GM12878 (cell line): ENCODE results near the gene BLNK. TPM values are rescaled to one million over a fixed set of nuclear protein-coding genes. Genes with fewer than 3 reads are reported as not detected.

Experiments
- ATAC-seq: fragments of 200-7000 bp; cut with Tn5 transposase; 3 replicates; pipeline ENCODE4 v1.9.1; 2020; ENCODE audit warnings: mild to moderate bottlenecking, moderate library complexity
- BruUV-seq: library from RNA; stranded (reverse); fragments of 400-500 nt; replicated peaks from 2 replicates; lab custom pipeline; 2021; lab: Mats Ljungman, UMichigan
- CTCF ChIA-PET: fragments of 300-600 bp; sonication (Branson Sonifier 250); formaldehyde crosslinking; extraction: SDS; loops from one replicate; lab custom pipeline; 2021; ENCODE audit warnings: inconsistent platforms; lab: Yijun Ruan, JAX
- POLR2A ChIA-PET: fragments of 350-600 bp; formaldehyde crosslinking; extraction: SDS; loops from one replicate; lab custom pipeline; 2021; ENCODE audit warnings: inconsistent platforms; lab: Charles Lee
- RAD21 ChIA-PET: fragments of 300-600 bp; sonication (Branson Sonifier 250); formaldehyde crosslinking; loops from one replicate; lab custom pipeline; 2023; ENCODE audit warnings: antibody characterized with exemption; ENCODE audit not compliant: unreplicated experiment; lab: Charles Lee
- SMC1A ChIA-PET: fragments of 300-600 bp; sonication (Branson Sonifier 250); formaldehyde crosslinking; loops from one replicate; lab custom pipeline; 2023; ENCODE audit not compliant: unreplicated experiment, uncharacterized antibody; lab: Charles Lee
- DNase-seq: peaks from one replicate; pipeline ENCODE4 v3.0.0-alpha.2; 2011; ENCODE audit warnings: low read depth, low spot score
- FAIRE-seq: peaks from 3 replicates; lab custom pipeline; 2011; peaks lifted over from hg19 to GRCh38; lab: Jason Lieb, UNC
- H2AFZ ChIP-seq: 2 replicates; pipeline ENCODE4 v1.6.0; 2011; ENCODE audit warnings: low read depth, low read length, control low read depth; ENCODE audit not compliant: control insufficient read depth
- H3K27ac ChIP-seq: 2 replicates; pipeline ENCODE4 v1.5.1; 2011; ENCODE audit warnings: control low read depth; ENCODE audit not compliant: control insufficient read depth, insufficient read depth
- H3K27me3 ChIP-seq, 2 experiments: replicated peaks in 1 of 2; 2 replicates each; pipeline versions ENCODE4 v1.6.0 to v1.6.1; 2011; ENCODE audit warnings: low read length in 1 of 2; ENCODE audit not compliant: control insufficient read depth in 2 of 2, insufficient read depth in 2 of 2
- H3K36me3 ChIP-seq, 2 experiments: 2 replicates each; pipeline ENCODE4 v1.5.1; 2011; ENCODE audit warnings: low read length in 1 of 2; ENCODE audit not compliant: control insufficient read depth in 2 of 2, insufficient read depth in 2 of 2
- H3K4me1 ChIP-seq: 2 replicates; pipeline ENCODE4 v1.6.1; 2011; ENCODE audit warnings: mild to moderate bottlenecking, low read length, moderate library complexity, mixed read lengths; ENCODE audit not compliant: control insufficient read depth, insufficient read depth
- H3K4me2 ChIP-seq: 2 replicates; pipeline ENCODE4 v1.6.0; 2011; ENCODE audit warnings: control low read depth; ENCODE audit not compliant: control insufficient read depth, insufficient read depth
- H3K4me3 ChIP-seq: fragments of 200-600 bp; sonication (generic); 2 replicates; pipeline ENCODE4 v1.5.1; 2016
- H3K79me2 ChIP-seq: 2 replicates; pipeline ENCODE4 v1.6.0; 2011; ENCODE audit warnings: low read length; ENCODE audit not compliant: control insufficient read depth, insufficient read depth
- H3K9ac ChIP-seq: 2 replicates; pipeline ENCODE4 v1.8.0; 2011; ENCODE audit warnings: low read length, control low read depth, mixed read lengths; ENCODE audit not compliant: control insufficient read depth, insufficient read depth
- H3K9me3 ChIP-seq: replicated peaks from 3 replicates; pipeline ENCODE4 v1.5.1; 2011; ENCODE audit warnings: mild to moderate bottlenecking, low read length; ENCODE audit not compliant: control insufficient read depth, insufficient read depth
- H4K20me1 ChIP-seq: 2 replicates; pipeline ENCODE4 v1.6.0; 2011; ENCODE audit not compliant: control insufficient read depth, insufficient read depth
- BMI1 ChIP-seq: fragments of 450-650 bp; IDR thresholded peaks from 2 replicates; pipeline ENCODE4 v1.6.1; 2016; ENCODE audit warnings: mild to moderate bottlenecking, moderate library complexity, borderline replicate concordance
- MXI1 ChIP-seq: fragments of 150-350 bp; IDR thresholded peaks from 2 replicates; pipeline ENCODE4 v1.6.1; 2011; ENCODE audit warnings: low read depth, mild to moderate bottlenecking, inconsistent platforms, low read length, improper control_type of control experiment
- SUPT20H ChIP-seq: IDR thresholded peaks from 2 replicates; pipeline ENCODE4 v1.6.1; 2011; ENCODE audit warnings: low read depth, mild to moderate bottlenecking, low read length, moderate library complexity, borderline replicate concordance; ENCODE audit not compliant: control insufficient read depth
- ZBTB40 ChIP-seq: fragments of 450-650 bp; IDR thresholded peaks from 2 replicates; pipeline ENCODE4 v1.6.1; 2016; ENCODE audit warnings: mild to moderate bottlenecking, moderate library complexity, borderline replicate concordance
- ZNF217 ChIP-seq: fragments of 450-650 bp; IDR thresholded peaks from 2 replicates; pipeline ENCODE4 v1.6.1; 2017; ENCODE audit warnings: antibody characterized with exemption, mild to moderate bottlenecking
- WGBS: methylation state at CpG from one replicate; pipeline ENCODE4 v1.1.6; 2016; ENCODE audit warnings: low lambda C conversion rate; ENCODE audit not compliant: insufficient replicate concordance, insufficient coverage; ENCODE audit errors: missing lambda C conversion rate; 5-methylcytosine and 5-hydroxymethylcytosine counted together
- in situ Hi-C: fragments of 300-500 bp; cut with MboI; formaldehyde crosslinking; loops from 9 replicates; pipeline ENCODE4 v1.14.3; 2018; ENCODE audit warnings: mixed read lengths
- intact Hi-C: fragments of 100-400 bp; cut with micrococcal nuclease; formaldehyde crosslinking; loops from one replicate; pipeline ENCODE4 v1.14.2; 2022; ENCODE audit not compliant: unreplicated experiment
- polyA plus RNA-seq, 11 experiments: library from polyadenylated mRNA; depleted of rRNA in 4 of 11; unstranded in 6 of 11; stranded (reverse) in 5 of 11; fragments of >200 nt; fragmentation: Nextera tagmentation in 4 of 11; fragmentation: Illumina TruSeq in 1 of 11; extraction: Ambion mirVana in 4 of 11; extraction: Trizol in 1 of 11; gene quantifications; 1 replicate in 1 of 11; 2 replicates in 10 of 11; pipeline versions ENCODE4 v1.2.1 to v1.2.3, GENCODE V29; 2011 to 2016; ENCODE audit warnings: inconsistent platforms in 2 of 11, missing spikeins in 2 of 11, low read depth in 1 of 11
- total RNA-seq, 4 experiments: library from RNA; depleted of rRNA in 3 of 4; stranded (reverse); fragments of >200 nt in 3 of 4; fragmentation: Illumina TruSeq in 1 of 4; extraction: Trizol in 1 of 4; gene quantifications; 2 replicates each; pipeline versions ENCODE4 v1.2.1 to v1.2.3, GENCODE V29; 2013 to 2021
- TF ChIP-seq, protein P1 (sequence below): IDR thresholded peaks from 2 replicates; pipeline ENCODE4 v1.6.1; 2012; ENCODE audit warnings: mild to moderate bottlenecking, low read depth, low read length

Gene BLNK
- total and polyA plus RNA-seq, 10 of the 15 experiments (the other 5 are each of a cell fraction or from before 2014, with no cell fraction given): 79.5 to 201 (median 139) TPM

DNA sequence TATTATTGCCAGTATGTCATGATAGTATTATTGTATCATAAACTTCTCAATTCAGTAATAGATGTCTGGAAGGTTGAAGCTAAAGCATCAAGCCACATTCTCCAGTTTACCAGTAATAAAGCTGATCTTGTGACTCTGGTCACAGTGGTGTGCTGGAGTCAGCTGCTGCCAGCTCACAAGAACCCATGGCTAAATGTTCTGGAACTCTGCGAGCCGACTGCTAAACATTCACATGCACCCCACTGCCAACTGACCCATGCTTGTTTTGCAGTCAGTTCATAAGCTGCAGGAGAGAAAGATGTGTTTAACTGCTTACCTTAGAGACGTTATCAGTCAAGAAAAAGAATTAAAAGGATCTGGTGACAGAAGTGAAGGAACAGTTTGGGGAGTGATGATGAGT lies 27.0 kb upstream of the BLNK start:
- intact Hi-C loops: loop anchor here (10.0 kb wide), 1 partner anchor 254 kb away; the partner anchor contains the start of gene CCNJ
- RAD21 ChIA-PET: interaction anchor here (1.8 to 2.0 kb wide), 2 partner anchors 69 to 281 kb away, joined by 5 to 17 read pairs; no protein-coding TSS in a partner anchor
- CTCF ChIA-PET: interaction anchor here (1.6 to 10.9 kb wide), 4 partner anchors 43 to 282 kb away, joined by 4 to 790 read pairs (median 76); no protein-coding TSS in a partner anchor

More for the DNA sequence above, 27.0 kb upstream of the BLNK start:
- no peak for FAIRE-seq
- WGBS: 73% methylated on average over 3 of the region's 3 CpGs
- H3K36me3 ChIP-seq: no peaks in the 10 kb centered on the region
- no peak overlapping the region for H3K4me3 ChIP-seq
- in situ Hi-C loops: loop anchor here (5.0 kb wide), 2 partner anchors 71 to 276 kb away; no protein-coding TSS in a partner anchor
- no peak overlapping the region for H2AFZ ChIP-seq
- DNase-seq: no peak
- ChIA-PET POLR2A (interaction anchor here (1.5 to 1.6 kb wide), 2 partner anchors 69 to 281 kb away, joined by 3 to 6 read pairs; no protein-coding TSS in a partner anchor), SMC1A (interaction anchor here (1.0 to 2.2 kb wide), 5 partner anchors 69 to 281 kb away, joined by 3 to 8 read pairs (median 3); no protein-coding TSS in a partner anchor)
- ATAC-seq: no peak
- peaks cover 8% of the 10 kb centered on the region; the same call in 1 of the 2 replicates for H3K4me1 ChIP-seq
- H3K79me2 ChIP-seq: no peaks in the 10 kb centered on the region
- no peak overlapping the region for H3K4me2 ChIP-seq
- no peaks in the 10 kb centered on the region for H3K9me3 ChIP-seq
- H4K20me1 ChIP-seq: no peaks in the 10 kb centered on the region
- no peak overlapping the region for H3K9ac ChIP-seq
- BruUV-seq: no TSS peak
- no peak for TF ChIP-seq SUPT20H
- TF ChIP-seq ZNF217: no peak
- no peak for TF ChIP-seq ZBTB40
- TF ChIP-seq MXI1: no peak
- no peak for TF ChIP-seq BMI1
- TF ChIP-seq, protein P1, sequence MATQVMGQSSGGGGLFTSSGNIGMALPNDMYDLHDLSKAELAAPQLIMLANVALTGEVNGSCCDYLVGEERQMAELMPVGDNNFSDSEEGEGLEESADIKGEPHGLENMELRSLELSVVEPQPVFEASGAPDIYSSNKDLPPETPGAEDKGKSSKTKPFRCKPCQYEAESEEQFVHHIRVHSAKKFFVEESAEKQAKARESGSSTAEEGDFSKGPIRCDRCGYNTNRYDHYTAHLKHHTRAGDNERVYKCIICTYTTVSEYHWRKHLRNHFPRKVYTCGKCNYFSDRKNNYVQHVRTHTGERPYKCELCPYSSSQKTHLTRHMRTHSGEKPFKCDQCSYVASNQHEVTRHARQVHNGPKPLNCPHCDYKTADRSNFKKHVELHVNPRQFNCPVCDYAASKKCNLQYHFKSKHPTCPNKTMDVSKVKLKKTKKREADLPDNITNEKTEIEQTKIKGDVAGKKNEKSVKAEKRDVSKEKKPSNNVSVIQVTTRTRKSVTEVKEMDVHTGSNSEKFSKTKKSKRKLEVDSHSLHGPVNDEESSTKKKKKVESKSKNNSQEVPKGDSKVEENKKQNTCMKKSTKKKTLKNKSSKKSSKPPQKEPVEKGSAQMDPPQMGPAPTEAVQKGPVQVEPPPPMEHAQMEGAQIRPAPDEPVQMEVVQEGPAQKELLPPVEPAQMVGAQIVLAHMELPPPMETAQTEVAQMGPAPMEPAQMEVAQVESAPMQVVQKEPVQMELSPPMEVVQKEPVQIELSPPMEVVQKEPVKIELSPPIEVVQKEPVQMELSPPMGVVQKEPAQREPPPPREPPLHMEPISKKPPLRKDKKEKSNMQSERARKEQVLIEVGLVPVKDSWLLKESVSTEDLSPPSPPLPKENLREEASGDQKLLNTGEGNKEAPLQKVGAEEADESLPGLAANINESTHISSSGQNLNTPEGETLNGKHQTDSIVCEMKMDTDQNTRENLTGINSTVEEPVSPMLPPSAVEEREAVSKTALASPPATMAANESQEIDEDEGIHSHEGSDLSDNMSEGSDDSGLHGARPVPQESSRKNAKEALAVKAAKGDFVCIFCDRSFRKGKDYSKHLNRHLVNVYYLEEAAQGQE: no peak
- H3K27me3 ChIP-seq: no peaks in the 10 kb centered on the region
- H3K27ac ChIP-seq: no peak overlapping the region
